Measurements from ENCODE around the gene ACACB.
"Not testable (repeated sequence)": the region's sequence is repeated elsewhere in the genome, so short reads cannot be mapped to it uniquely, and the experiment has no call there.

ACACB gene

DNA sequence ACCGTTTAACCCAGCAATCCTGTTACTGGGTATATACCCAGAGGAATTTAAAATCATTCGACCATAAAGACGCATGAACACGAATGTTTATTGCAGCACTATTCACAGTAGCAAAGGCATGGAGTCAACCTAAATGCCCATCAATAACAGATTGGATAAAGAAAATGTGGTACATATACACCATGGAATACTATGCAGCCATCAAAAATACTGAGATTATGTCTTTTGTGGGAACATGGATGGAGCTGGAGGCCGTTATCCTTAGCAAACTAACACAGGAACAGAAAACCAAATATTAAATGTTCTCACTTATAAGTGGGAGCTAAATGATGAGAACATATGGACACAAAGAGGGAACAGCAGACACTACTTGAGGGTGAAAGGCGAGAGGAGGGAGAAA is 56.4 kb downstream of the ACACB start:
- not testable (repeated sequence) for DNase-seq

DNA sequence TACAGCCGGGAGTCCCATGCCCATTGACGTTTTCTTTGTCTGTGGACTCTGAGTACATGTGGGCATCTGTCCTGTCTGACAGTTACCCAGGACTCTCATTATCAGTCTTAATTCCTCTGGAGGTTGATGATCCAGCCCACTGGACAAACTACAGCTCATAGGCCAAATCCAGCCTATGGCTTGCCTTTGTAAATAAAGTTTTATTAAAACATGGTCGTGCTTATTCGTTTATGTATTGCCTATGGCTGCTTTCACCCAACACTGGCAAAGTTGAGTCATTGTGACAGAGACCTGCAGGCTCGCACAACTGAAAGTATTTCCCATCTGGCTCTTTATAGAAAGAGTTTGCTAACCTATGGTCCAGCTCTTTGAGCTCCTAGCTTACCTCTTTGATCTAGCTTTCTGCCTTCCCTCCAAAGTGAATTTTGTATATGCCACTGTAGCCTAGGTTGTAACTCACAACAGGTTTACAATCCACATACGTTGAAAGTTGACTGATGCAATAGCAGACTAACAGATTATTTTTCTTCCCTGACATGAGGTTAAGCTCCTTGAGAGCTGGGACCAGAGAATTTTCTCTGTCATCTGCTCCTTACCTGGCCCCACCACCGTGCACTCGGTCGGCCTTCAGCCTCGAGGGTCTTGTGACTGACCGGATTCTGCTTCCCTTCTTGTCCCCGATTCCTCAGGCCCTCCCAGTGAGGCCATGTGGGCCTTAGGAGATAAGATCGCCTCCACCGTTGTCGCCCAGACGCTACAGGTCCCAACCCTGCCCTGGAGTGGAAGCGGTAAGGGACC is 57.3 kb downstream of the ACACB start:
- DNase-seq = no peak

DNA sequence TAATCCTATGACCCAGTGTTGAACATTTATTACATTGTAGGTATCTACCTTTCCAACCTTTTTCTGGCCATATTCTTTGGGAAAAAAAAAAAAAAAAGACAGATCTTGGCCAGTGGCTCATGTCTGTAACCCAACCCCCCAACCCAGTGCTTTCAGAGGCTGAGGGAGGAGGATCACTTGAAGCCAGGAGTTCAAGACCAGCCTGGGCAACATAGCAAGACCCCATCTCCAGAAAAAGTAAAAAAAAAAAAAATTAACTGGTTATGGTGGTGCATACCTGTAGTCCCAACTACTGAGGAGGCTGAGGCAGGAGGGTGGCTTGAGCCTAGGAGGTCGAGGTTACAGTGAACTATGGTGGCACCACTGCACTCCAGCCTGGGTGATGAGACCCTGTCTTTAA is 58.1 kb downstream of the ACACB start:
- no peak for DNase-seq

DNA sequence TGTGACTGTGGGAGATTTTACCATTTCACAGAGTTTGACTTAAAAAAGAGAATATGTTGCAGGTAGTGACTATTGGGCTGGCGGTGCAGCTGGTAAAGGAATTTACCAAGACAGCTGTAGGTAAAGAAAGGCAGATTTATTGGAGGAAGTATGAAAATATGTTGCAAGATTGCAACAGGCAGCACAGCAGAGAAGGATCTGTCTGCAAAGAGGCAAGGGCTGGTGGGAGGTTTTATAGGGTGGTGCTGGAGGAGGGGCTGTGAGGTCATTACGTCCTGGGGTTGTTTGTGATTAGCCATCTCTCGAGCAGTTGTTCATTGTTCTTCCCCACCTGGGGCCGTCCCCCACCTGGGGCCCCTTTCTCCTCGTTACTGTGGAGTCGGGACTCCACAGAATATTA is 62.1 kb downstream of the ACACB start:
- no peak for DNase-seq

DNA sequence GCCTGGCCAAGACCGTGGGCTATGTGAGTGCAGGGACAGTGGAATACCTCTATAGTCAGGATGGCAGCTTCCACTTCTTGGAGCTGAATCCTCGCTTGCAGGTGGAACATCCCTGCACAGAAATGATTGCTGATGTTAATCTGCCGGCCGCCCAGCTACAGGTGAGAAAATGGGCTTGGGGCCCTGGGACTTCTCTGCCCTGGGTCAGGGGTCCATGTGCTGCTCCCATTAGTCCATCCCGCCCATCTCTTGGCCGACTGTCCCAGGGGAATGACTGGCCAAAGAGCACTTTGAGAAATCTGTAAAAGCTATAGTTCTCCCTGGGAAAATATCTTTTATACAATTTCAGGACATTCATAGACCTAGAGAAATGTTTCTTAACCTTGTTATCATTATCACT is 63.5 kb downstream of the ACACB start:
- no peak for DNase-seq

DNA sequence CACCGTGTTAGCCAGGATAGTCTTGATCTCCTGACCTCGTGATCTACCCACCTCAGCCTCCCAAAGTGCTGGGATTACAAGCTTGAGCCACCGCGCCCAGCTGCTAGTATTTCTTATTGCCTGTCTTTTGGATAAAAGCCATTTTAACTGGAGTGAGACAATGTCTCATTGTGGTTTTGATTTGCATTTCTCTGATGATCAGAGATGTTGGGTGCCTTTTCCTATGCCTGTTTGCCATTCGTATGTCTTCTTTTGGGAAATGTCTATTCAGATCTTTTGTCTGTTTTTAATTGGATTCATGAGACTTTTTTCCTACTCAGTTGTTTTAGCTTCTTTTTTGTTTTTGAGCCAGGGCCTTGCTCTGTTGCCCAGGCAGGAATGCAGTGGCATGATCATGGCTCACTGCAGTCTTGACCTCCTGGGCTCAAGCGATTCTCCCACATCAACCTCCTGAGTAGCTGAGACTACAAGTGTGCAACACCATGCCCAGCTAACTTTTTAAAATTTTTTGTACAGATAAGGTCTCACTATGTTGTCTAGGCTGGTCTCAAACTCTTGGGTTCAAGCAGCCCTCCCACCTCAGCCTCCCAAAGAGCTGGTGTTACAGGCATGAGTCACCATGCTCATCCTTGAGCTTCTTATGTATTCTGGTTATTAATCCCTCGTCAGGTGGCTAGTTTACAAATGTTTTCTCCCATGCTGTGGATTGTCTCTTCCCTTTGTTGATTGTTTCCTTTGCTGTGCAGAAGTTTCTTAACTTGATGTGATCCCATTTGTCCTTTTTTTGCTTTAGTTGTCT is 65.9 kb downstream of the ACACB start:
- DNase-seq = peak in 9 of 51 donors; percentile 4 to 42 (median 16)

DNA sequence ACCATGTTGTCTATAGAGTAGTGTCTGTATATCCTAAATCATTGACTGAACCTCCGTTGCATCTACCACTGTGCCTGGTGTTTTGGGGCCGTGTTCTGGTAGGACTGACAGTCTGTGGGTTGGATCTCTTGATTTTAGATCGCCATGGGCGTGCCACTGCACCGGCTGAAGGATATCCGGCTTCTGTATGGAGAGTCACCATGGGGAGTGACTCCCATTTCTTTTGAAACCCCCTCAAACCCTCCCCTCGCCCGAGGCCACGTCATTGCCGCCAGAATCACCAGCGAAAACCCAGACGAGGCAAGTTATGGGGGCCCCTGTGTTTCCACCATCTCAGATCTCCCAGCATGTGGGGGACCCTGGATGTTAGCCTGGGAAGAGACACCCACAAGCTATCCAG is 69.1 kb downstream of the ACACB start:
- no peak for DNase-seq

DNA sequence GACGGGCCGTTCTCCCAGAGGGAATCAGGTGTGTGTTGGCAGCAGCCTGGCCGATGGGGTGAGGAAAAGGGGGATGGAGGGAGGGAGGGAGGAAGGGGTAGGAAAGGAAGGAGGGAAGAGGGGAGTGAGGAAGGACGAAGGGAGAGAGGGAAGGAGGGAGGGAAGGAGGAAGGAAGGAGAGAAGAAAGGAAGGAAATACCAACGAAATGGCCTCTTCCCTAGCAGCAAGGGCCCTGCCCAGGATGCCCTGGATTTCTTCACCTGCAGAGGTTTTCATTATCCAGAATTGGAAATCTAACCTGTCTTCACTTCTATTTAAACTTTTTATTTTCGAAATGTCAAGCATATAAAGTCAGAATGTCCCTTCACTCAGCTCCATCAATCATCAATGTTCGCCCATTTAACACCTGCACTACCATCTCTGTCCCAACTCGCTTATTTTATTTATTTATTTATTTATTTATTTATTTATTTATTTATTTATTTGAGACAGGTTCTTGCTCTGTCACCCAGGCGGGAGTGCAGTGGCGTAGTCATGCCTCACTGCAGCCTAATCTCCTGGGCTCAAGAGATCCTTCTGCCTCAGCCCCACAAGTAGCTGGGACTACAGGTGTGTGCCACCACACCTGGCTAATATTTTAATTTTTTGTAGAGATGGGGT is 70.7 kb downstream of the ACACB start:
- DNase-seq = no peak

DNA sequence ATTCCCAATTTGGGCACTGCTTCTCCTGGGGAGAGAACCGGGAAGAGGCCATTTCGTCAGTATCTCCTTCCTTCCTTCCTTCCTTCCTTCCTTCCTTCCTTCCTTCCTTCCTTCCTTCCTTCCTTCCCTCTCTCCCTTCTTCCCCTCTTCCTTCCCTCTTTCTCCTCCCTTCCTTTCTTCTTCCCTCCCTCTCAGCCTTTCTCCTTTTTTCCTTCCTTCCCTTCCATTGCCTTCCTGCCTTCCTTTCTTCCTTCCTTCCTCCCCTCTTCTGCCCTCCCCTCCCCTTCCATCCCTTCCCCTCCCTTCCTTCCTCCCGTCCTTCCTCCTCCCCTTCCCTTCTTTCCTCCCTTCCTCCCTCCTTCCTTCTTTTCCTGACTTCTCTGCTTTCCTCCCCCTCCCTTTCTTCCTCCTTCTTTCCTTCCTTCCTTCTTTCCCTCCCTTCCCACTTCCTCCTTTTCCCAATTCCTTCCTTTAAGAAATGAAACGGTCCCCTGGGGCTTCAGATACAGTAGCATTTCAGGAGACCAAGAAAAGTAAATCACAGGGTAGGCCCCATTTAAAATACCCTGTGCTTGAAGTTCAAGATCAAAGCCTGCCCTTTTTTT is 71.8 kb downstream of the ACACB start:
- no peak for DNase-seq

DNA sequence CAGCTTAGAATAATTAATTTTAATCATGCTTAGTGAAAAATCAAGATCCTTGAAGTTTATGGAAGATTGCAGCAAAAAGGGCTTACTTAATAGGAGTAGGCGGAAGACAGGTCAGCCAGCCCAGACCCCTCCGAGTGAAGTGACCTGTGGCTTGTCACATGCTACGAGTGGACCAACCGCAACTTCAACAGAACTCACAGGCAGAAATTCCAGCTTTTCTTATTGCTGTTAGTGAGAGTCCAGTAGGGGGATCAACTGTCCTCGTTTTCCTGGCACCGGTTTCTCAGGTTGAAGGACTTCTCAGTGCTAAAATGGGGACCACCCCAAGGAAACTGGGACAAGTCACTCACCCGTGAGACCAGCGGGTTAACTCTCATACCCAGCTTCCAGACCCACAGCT is 72.9 kb downstream of the ACACB start:
- DNase-seq = no peak

DNA sequence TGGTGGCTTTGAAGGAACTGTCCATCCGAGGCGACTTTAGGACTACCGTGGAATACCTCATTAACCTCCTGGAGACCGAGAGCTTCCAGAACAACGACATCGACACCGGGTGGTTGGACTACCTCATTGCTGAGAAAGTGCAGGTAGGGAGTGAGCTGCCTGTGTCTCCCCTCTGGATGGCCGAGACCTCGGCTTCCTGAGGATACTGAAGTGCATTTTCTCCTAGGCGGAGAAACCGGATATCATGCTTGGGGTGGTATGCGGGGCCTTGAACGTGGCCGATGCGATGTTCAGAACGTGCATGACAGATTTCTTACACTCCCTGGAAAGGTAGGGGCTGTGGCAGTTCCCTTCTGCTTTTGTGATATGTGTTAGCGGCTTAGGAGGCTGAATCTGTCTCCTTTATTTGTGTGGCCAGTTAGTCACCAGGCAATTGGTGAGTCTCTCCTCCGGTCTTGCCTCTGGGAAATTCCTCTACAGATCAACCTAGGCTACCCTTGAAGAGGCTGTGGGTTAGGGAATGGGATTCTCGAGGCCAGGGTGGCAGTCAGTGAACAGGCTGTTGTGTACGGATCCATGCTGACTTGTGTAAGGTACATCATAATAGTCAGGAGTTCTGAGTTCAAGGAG is 75.3 kb downstream of the ACACB start:
- no peak for DNase-seq

DNA sequence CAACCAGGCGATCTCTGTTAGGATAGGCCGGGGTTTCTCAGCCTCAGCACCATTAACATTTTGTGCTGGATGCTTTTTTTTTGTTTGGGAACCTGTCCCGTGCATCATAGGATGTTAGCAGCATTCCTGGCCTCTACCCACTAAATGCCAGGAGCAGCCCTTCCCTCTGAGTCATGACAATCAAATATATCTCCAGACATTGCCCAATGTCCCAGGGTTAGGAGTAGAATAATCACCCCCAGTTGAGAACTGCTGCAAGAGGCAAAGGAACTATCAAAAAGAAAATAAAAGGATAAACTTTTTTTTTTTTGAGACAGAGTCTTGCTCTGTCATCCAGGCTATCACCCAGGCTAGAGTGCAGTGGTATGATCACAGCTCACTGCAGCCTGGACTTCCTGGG is 76.0 kb downstream of the ACACB start:
- DNase-seq = no peak

DNA sequence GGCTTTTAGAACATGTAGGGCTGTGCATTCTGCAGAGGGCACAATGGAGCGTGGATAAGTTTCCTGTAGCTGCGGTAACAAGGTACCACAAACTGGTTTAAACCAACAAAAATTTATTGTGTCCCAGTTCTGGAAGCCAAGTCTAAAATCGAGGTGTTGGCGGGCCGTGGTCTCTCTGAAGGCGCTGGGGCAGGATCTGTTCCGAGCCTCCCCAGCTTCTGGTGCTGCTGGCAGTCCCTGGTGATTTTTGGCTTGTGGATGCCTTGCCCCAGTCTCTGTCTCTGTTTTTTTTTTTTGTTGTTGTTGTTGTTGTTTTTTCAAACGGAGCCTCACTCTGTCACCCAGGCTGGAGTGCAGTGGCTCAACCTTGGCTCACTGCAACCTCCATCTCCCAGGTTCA is 77.5 kb downstream of the ACACB start:
- DNase-seq = no peak

DNA sequence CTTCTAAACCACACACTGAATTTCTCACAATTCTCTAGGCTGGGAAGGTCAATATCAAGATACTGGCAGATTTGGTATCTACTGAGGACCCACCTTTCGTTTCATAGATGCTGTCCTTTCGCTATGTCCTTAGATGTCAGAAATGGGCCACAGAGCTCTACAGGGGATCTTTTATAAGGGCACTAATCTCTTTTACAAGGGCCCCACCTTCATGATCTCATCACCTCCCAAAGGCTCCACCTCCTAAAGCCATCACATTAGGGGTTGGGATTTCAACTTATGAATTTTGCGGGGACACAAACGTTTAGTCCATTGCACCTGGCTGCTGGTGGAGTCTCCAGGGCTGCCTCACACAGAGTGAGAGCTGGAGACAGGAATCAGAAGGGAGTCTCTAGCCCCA is 79.9 kb downstream of the ACACB start:
- DNase-seq = no peak

DNA sequence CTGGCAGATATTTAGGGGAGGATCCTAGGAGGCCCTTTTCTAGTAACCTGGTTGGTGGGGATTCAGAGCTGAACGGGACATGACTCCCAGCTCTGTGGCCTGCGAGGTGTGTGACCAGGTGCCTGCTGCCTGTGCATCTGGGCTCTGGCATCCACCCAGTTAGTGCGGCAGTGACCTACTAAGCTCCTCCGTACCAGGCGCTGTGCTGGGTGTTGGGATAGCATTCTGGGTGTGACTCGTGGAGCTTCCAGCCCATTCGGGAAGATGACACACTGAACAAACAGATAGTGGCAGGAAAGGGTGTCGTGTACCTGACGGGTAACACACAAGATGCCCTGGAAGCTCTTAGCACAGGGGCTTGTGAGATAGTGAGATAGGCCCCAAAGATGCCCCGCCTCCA is 80.9 kb downstream of the ACACB start:
- no peak for DNase-seq

DNA sequence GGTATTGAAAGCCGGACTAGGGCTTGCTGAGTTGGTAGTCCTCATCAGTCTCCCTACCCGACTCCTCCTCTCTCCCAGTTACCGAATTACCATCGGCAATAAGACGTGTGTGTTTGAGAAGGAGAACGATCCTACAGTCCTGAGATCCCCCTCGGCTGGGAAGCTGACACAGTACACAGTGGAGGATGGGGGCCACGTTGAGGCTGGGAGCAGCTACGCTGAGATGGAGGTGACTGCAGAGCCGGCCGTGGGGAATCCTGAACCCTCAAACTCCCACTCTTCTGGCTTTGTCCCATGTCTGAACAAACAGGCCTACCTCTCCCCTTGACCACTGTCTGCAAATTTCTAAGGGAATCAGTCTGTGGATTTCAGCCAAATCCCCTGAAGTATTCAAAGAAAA is 82.9 kb downstream of the ACACB start:
- no peak for DNase-seq

DNA sequence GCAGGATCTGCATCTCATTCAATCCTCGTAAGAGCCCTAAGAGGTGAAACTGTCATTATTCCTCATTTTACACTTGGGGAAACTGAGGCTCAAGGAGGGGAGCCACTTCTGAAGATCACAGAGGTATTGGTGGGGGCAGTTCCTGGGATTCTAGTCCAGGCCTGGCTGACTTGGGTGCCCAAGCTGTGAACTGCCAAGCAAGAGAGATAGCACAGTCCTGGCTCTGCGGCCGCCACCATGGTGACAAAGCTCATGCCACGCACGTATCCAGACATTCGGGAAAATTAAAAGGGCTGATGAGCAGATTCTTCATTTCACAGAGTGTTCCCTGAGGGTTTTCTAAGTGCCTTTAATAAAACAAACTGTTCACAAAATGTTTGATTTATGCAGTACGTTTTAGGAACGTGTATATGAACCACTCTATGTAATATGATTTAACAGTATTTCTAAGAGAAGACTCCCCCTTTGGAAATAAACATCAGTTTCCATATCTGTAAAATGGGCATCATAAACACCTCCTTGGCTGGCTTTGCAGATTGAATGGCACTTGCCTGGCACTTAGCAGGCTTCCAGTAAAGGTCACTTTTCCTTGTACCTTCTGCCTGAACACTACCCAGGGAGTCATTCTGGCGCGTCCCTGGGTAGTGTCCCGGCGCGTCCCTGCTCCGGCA is 84.6 kb downstream of the ACACB start:
- no peak for DNase-seq

DNA sequence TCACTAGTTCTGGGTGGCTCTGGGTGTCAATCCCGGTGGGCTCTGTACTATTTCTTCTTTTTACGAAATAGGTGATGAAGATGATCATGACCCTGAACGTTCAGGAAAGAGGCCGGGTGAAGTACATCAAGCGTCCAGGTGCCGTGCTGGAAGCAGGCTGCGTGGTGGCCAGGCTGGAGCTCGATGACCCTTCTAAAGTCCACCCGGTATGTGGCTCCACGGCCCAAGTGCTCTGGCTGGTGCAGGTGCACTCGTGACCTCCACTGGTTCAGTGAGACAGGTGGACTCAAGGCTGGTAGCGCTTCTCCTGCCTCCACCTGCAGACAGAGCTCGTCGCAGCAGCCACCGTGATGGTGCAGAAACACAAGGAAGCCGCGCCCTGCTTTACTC is 85.1 kb downstream of the ACACB start:
- no peak for DNase-seq

DNA sequence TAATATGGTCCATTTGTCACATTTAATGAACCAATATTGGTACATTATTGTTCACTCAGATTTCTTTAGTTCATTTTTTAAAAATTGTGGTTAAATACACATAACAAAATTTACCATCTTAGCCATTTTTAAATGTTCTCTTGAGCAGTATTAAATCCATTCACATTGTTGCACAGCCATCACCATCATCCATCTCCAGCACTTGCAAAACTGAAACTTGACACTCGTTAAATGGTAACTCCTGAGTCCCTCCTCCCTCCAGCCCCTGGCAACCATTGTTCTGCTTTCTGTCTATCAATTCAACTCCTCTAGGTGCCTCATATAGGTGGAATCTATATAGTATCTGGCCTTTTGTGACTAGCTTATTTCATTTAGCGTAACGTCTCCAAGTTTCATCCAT is 86.4 kb downstream of the ACACB start:
- DNase-seq = no peak

DNA sequence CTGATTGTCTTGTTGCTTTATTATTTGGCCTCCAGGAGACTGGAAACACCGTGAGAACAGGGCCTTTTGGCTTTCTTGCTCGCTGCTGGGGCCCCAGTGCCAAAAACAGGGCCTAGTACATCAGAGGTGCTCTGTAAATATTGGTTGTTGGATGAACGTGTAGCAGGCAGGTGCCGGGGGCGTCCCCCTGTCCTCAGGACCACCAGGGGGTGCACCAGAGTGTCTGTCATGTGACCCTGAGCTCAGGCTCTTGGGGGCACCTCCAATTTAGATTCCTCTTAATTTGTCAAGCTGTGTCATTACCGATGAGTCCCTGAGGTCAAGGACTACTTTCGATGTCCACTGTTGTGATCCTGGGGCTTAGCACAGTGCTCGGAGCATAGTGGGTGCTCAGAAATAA is 87.1 kb downstream of the ACACB start:
- DNase-seq = no peak

DNA sequence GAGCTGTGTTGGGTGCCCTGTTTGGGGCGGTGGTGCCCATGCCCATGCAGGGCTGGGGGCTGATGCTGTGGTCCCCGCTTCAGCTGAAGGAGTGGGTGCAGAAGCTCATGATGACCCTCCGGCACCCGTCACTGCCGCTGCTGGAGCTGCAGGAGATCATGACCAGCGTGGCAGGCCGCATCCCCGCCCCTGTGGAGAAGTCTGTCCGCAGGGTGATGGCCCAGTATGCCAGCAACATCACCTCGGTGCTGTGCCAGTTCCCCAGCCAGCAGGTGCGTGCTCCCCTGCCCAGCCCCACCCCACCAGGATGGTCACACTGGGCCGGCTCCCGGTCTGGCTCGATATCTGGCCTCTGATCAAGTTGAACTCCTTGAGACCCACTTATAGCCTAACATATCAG is 92.7 kb downstream of the ACACB start:
- no peak for DNase-seq

All from hypothalamus (tissue), 51 donors.